IMR-90 (cell line): ENCODE measurements around the gene SPSB4.

ENCODE experiments used
- BHLHE40 ChIP-seq: fragments of 150-350 bp; IDR thresholded peaks from 2 replicates; pipeline ENCODE4 v1.6.1; 2016; ENCODE audit warnings: mild to moderate bottlenecking, low read depth, low read length
- CHD1 ChIP-seq: IDR thresholded peaks from 2 replicates; pipeline ENCODE4 v1.6.1; 2012; ENCODE audit warnings: low read depth, low read length, improper control_type of control experiment
- FOS ChIP-seq: fragments of 150-350 bp; IDR thresholded peaks from 2 replicates; pipeline ENCODE4 v1.6.1; 2016; ENCODE audit warnings: low read depth, low read length
- MAFK ChIP-seq: IDR thresholded peaks from 2 replicates; pipeline ENCODE4 v1.6.1; 2012; ENCODE audit warnings: low read depth, low read length, improper control_type of control experiment
- MAZ ChIP-seq: IDR thresholded peaks from 2 replicates; pipeline ENCODE4 v1.6.1; 2012; ENCODE audit warnings: low read depth, mild to moderate bottlenecking, low read length, improper control_type of control experiment, moderate library complexity, borderline replicate concordance
- MXI1 ChIP-seq: IDR thresholded peaks from 2 replicates; pipeline ENCODE4 v1.6.1; 2012; ENCODE audit warnings: low read depth, mild to moderate bottlenecking, low read length, moderate library complexity, borderline replicate concordance
- NFE2L2 ChIP-seq: fragments of 150-350 bp; IDR thresholded peaks from 2 replicates; pipeline ENCODE4 v1.6.1; 2016; ENCODE audit warnings: low read depth, mild to moderate bottlenecking, low read length
- POLR2A ChIP-seq: IDR thresholded peaks from 2 replicates; pipeline ENCODE4 v1.6.1; 2012; ENCODE audit warnings: mild to moderate bottlenecking, low read depth, low read length
- RAD21 ChIP-seq: IDR thresholded peaks from 2 replicates; pipeline ENCODE4 v1.6.1; 2012; ENCODE audit warnings: low read length, improper control_type of control experiment
- RCOR1 ChIP-seq: IDR thresholded peaks from 2 replicates; pipeline ENCODE4 v1.6.1; 2012; ENCODE audit warnings: mild to moderate bottlenecking, low read length, improper control_type of control experiment; ENCODE audit not compliant: insufficient replicate concordance
- RFX5 ChIP-seq: IDR thresholded peaks from 2 replicates; pipeline ENCODE4 v1.8.0; 2012; ENCODE audit warnings: low read depth, mild to moderate bottlenecking, low read length, moderate library complexity
- TF ChIP-seq, protein P1 (sequence below): conservative IDR thresholded peaks from 2 replicates; pipeline ENCODE4 v1.5.1; 2012; ENCODE audit warnings: mild to moderate bottlenecking, low read depth, low read length, improper control_type of control experiment
- TF ChIP-seq, protein P2 (sequence below): fragments of 150-350 bp; IDR thresholded peaks from 2 replicates; pipeline ENCODE4 v1.6.1; 2017; ENCODE audit warnings: mild to moderate bottlenecking, antibody characterized with exemption, low read length, low read depth
- TF ChIP-seq, protein P3 (sequence below): fragments of 150-350 bp; IDR thresholded peaks from 2 replicates; pipeline ENCODE4 v1.6.1; 2016; ENCODE audit warnings: low read depth, mild to moderate bottlenecking, low read length, moderate library complexity, borderline replicate concordance

DNA sequence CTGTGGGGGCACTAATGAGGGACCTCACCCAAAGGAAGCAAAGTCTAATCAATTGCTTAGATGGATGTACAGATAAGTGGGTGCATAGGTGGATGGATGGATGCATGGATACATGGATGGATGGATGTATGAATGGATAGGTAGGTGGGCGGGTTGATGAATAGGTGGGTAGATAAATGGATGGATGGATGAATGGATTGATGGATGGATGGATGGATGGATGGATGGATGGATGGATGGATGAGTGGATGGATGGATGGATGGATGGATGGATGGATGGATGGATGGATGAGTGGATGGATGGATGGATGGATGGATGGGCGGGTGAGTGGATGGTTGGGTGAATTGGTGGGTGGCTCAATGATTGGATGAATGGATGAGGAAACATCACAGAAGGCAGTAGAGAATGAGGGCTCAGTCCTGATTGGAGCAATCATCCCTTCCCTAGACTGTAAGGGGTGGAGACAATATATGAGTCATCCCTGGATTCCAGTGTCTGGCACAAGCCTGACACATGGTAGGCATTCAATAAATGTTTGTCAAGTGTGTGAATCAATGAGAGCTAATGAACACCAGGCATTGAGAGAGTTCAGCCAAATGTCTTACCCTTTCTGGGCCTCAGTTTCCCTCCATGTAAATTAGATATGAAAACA lies 140.1 kb downstream of the SPSB4 start:
- TF ChIP-seq, protein P1, sequence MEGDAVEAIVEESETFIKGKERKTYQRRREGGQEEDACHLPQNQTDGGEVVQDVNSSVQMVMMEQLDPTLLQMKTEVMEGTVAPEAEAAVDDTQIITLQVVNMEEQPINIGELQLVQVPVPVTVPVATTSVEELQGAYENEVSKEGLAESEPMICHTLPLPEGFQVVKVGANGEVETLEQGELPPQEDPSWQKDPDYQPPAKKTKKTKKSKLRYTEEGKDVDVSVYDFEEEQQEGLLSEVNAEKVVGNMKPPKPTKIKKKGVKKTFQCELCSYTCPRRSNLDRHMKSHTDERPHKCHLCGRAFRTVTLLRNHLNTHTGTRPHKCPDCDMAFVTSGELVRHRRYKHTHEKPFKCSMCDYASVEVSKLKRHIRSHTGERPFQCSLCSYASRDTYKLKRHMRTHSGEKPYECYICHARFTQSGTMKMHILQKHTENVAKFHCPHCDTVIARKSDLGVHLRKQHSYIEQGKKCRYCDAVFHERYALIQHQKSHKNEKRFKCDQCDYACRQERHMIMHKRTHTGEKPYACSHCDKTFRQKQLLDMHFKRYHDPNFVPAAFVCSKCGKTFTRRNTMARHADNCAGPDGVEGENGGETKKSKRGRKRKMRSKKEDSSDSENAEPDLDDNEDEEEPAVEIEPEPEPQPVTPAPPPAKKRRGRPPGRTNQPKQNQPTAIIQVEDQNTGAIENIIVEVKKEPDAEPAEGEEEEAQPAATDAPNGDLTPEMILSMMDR: no peak
- TF ChIP-seq, protein P2, sequence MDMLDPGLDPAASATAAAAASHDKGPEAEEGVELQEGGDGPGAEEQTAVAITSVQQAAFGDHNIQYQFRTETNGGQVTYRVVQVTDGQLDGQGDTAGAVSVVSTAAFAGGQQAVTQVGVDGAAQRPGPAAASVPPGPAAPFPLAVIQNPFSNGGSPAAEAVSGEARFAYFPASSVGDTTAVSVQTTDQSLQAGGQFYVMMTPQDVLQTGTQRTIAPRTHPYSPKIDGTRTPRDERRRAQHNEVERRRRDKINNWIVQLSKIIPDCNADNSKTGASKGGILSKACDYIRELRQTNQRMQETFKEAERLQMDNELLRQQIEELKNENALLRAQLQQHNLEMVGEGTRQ: no peak
- TF ChIP-seq POLR2A (no peak), BHLHE40 (no peak), NFE2L2 (no peak), MAFK (no peak), MAZ (no peak), RAD21 (no peak), RCOR1 (no peak), RFX5 (no peak), FOS (no peak), MXI1 (no peak), CHD1 (no peak)
- TF ChIP-seq, protein P3, sequence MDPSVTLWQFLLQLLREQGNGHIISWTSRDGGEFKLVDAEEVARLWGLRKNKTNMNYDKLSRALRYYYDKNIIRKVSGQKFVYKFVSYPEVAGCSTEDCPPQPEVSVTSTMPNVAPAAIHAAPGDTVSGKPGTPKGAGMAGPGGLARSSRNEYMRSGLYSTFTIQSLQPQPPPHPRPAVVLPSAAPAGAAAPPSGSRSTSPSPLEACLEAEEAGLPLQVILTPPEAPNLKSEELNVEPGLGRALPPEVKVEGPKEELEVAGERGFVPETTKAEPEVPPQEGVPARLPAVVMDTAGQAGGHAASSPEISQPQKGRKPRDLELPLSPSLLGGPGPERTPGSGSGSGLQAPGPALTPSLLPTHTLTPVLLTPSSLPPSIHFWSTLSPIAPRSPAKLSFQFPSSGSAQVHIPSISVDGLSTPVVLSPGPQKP: no peak
